ENCODE measurements around the gene DUSP15. TPM values are rescaled to one million over a fixed set of nuclear protein-coding genes. Genes with fewer than 3 reads are reported as not detected.

DUSP15 gene
- total RNA-seq, 2 experiments from 2014 or later, result not detected

GRCh38 chr20:31823360-31824124 lies 46.8 kb downstream of the DUSP15 start:
- H3K9me3 Mint-ChIP-seq, result no peaks in the 10 kb centered on the region
- H3K27me3 Mint-ChIP-seq, result peaks cover 2% of the 10 kb centered on the region
- DNase-seq (no peak), ATAC-seq (no peak)
- ChIA-PET CTCF (interaction anchor here (0.6 to 3.7 kb wide), 39 partner anchors 8 to 385 kb away, joined by 3 to 51 read pairs (median 4); partner anchors contain the start of genes FOXS1, PDRG1 and XKR7), POLR2A (interaction anchor here (1.7 kb wide), 1 partner anchor 208 kb away, joined by 6 read pairs; no protein-coding TSS in a partner anchor)
- H3K4me1 Mint-ChIP-seq (ENCODE audit: low read depth), result peaks cover 2% of the 10 kb centered on the region
- no peak overlapping the region for H3K4me3 Mint-ChIP-seq
- intact Hi-C loops (cut with micrococcal nuclease), result no loop called here
- no peak for TF ChIP-seq CTCF (IDR thresholded peaks at IDR 0.05)
- no peaks in the 10 kb centered on the region for H3K36me3 Mint-ChIP-seq (ENCODE audit: low read depth)
- H3K27ac Mint-ChIP-seq, result no peak overlapping the region

GRCh38 chr20:31822421-31823330 lies 47.7 kb downstream of the DUSP15 start:
- no peaks in the 10 kb centered on the region for H3K9me3 Mint-ChIP-seq
- POLR2A ChIA-PET, result interaction anchor here (0.8 to 1.7 kb wide), 2 partner anchors 12 to 209 kb away, joined by 3 to 6 read pairs; no protein-coding TSS in a partner anchor
- no peak overlapping the region for H3K4me3 Mint-ChIP-seq
- DNase-seq, result peak; percentile 78
- peaks cover 2% of the 10 kb centered on the region for H3K27me3 Mint-ChIP-seq
- peaks cover 2% of the 10 kb centered on the region for H3K4me1 Mint-ChIP-seq (ENCODE audit: low read depth)
- no peak overlapping the region for H3K27ac Mint-ChIP-seq
- CTCF ChIA-PET, result interaction anchor here (0.6 to 3.7 kb wide), 45 partner anchors 8 to 386 kb away, joined by 3 to 51 read pairs (median 4); partner anchors contain the start of genes FOXS1, PDRG1 and XKR7
- TF ChIP-seq CTCF (IDR thresholded peaks at IDR 0.05), result peak; percentile 99
- no peaks in the 10 kb centered on the region for H3K36me3 Mint-ChIP-seq (ENCODE audit: low read depth)
- intact Hi-C loops (cut with micrococcal nuclease), result no loop called here
- ATAC-seq, result peak; percentile 92

GRCh38 chr20:31821427-31821826 lies 48.9 kb downstream of the DUSP15 start:
- intact Hi-C loops (cut with micrococcal nuclease), result no loop called here
- Mint-ChIP-seq H3K27me3 (peaks cover 2% of the 10 kb centered on the region), H3K4me3 (no peak overlapping the region), H3K27ac (no peak overlapping the region), H3K36me3 (ENCODE audit: low read depth) (no peaks in the 10 kb centered on the region), H3K4me1 (ENCODE audit: low read depth) (peaks cover 2% of the 10 kb centered on the region), H3K9me3 (no peaks in the 10 kb centered on the region)
- ChIA-PET CTCF (interaction anchor here (1.3 to 3.7 kb wide), 7 partner anchors 12 to 270 kb away, joined by 3 to 51 read pairs (median 32); partner anchors contain the start of gene FOXS1), POLR2A (no interaction called here)
- TF ChIP-seq CTCF (IDR thresholded peaks at IDR 0.05), result no peak
- ATAC-seq, result no peak
- no peak for DNase-seq

- H3K4me1 Mint-ChIP-seq (ENCODE audit: low read depth), result peaks cover 2% of the 10 kb centered on the region
- intact Hi-C loops (cut with micrococcal nuclease), result no loop called here
- ChIA-PET CTCF (interaction anchor here (0.6 kb wide), 1 partner anchor 1010 kb away, joined by 4 read pairs; no protein-coding TSS in a partner anchor), POLR2A (no interaction called here)
- DNase-seq, result no peak
- ATAC-seq, result no peak
- no peak overlapping the region for H3K27ac Mint-ChIP-seq
- H3K27me3 Mint-ChIP-seq, result peaks cover 2% of the 10 kb centered on the region
- H3K36me3 Mint-ChIP-seq (ENCODE audit: low read depth), result no peaks in the 10 kb centered on the region
- TF ChIP-seq CTCF (IDR thresholded peaks at IDR 0.05), result no peak
- H3K4me3 Mint-ChIP-seq, result no peak overlapping the region
- no peaks in the 10 kb centered on the region for H3K9me3 Mint-ChIP-seq
Measured at GRCh38 chr20:31820228-31820627, 50.1 kb downstream of the DUSP15 start.

All from activated CD8-positive, alpha-beta T cell treated with anti-CD3 and anti-CD28 coated beads for 36 hours (primary cell).